ENCODE measurements around the gene STARD13. TPM values are rescaled to one million over a fixed set of nuclear protein-coding genes. Genes with fewer than 3 reads are reported as not detected.

Gene STARD13
- total RNA-seq, 1 experiment from 2014 or later = 4.1 TPM

DNA sequence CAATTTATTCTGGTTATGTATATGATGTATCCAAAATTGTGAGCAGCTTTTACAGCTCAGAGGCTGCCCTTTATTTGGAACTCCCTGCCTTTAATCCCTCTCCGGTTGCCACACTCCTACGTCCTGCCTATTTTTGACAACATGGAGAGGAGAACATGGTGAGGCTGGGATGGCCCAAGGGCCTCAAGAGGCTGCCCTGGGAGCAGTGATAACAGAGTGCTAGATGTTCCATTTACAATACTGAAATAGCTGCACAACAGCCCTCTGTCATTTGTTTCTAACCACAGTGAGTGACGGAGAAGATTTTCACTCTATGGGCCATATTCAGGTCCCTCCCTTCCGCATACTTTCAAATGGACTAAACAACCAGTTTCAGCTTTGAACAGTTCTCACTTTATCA lies 33.4 kb downstream of the STARD13 start:
- ChIA-PET CTCF (no interaction called here), POLR2A (no interaction called here), RAD21 (ENCODE audit: low non-redundant PET in 1 of 2, low total read pairs in 2 of 2, uncharacterized antibody in 2 of 2, unreplicated experiment in 2 of 2) (no interaction called here)
- no peaks in the 10 kb centered on the region for H4K20me1 ChIP-seq (ENCODE audit: insufficient read depth)
- TF ChIP-seq RAD21 (IDR thresholded peaks at IDR 0.05; ENCODE audit: low read depth) (no peak), JUND (IDR thresholded peaks at IDR 0.05) (no peak), ZFX (IDR thresholded peaks at IDR 0.05) (no peak), TCF7L2 (IDR thresholded peaks at IDR 0.05; ENCODE audit: borderline replicate concordance, extremely low read depth, insufficient read depth, insufficient read length) (no peak), EGR1 (IDR thresholded peaks at IDR 0.05; ENCODE audit: low read depth) (no peak), POLR2A (IDR thresholded peaks at IDR 0.05; ENCODE audit: borderline replicate concordance, extremely low read depth, insufficient read depth, insufficient read length) (no peak), FOSL1 (IDR thresholded peaks at IDR 0.05; ENCODE audit: low read depth) (no peak)
- TF ChIP-seq, protein P1, sequence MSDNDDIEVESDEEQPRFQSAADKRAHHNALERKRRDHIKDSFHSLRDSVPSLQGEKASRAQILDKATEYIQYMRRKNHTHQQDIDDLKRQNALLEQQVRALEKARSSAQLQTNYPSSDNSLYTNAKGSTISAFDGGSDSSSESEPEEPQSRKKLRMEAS (IDR thresholded peaks at IDR 0.05) = no peak
- TF ChIP-seq, protein P2, sequence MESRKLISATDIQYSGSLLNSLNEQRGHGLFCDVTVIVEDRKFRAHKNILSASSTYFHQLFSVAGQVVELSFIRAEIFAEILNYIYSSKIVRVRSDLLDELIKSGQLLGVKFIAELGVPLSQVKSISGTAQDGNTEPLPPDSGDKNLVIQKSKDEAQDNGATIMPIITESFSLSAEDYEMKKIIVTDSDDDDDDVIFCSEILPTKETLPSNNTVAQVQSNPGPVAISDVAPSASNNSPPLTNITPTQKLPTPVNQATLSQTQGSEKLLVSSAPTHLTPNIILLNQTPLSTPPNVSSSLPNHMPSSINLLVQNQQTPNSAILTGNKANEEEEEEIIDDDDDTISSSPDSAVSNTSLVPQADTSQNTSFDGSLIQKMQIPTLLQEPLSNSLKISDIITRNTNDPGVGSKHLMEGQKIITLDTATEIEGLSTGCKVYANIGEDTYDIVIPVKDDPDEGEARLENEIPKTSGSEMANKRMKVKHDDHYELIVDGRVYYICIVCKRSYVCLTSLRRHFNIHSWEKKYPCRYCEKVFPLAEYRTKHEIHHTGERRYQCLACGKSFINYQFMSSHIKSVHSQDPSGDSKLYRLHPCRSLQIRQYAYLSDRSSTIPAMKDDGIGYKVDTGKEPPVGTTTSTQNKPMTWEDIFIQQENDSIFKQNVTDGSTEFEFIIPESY (IDR thresholded peaks at IDR 0.05; ENCODE audit: extremely low read depth, insufficient replicate concordance, low read length) = no peak
- BruUV-seq (replicated peaks) = no TSS peak
- no peak for DNase-seq (ENCODE audit: low read depth, low spot score)
- no peak overlapping the region for H3K4me2 ChIP-seq (ENCODE audit: low read length)
- ATAC-seq = no peak
- no peak overlapping the region for H2AFZ ChIP-seq (ENCODE audit: low read depth, low read length, poor library complexity, severe bottlenecking)
- H3K4me3 ChIP-seq (replicated peaks in 1 of 2; ENCODE audit: low read depth in 1 of 2, low read length in 2 of 2) = no peak overlapping the region
- H3K9ac ChIP-seq (ENCODE audit: low read length) = no peak overlapping the region
- H3K4me1 ChIP-seq (ENCODE audit: control insufficient read depth in 1 of 2, insufficient read depth in 2 of 2, low read length in 2 of 2) = peaks cover 8 to 31% of the 10 kb centered on the region in 2 experiments; a peak in 3 of 4 replicates
- H3K9me3 ChIP-seq (ENCODE audit: control insufficient read depth in 1 of 2, insufficient read depth in 1 of 2, low read depth in 1 of 2, low read length in 2 of 2) = no peaks in the 10 kb centered on the region
- H3K79me2 ChIP-seq (ENCODE audit: insufficient read depth, low read length) = no peaks in the 10 kb centered on the region
- no peaks in the 10 kb centered on the region for H3K9me2 ChIP-seq (ENCODE audit: insufficient read depth)
- H3K27me3 ChIP-seq (ENCODE audit: insufficient read depth, low read length) = no peaks in the 10 kb centered on the region
- no peaks in the 10 kb centered on the region for H3K36me3 ChIP-seq (ENCODE audit: control insufficient read depth in 1 of 2, insufficient read depth in 2 of 2, low read length in 2 of 2)
- intact Hi-C loops (cut with micrococcal nuclease) = no loop called here
- H3K27ac ChIP-seq (ENCODE audit: low read depth, low read length) = no peak overlapping the region
